Measurements from ENCODE around the gene AGRN.
A peak's percentile ranks its signal among the peaks of the same experiment; 100 is the strongest.

Gene AGRN

GRCh38 chr1:1047407-1047806 is 27.5 kb downstream of the AGRN start:
- TF ChIP-seq TCF12 (IDR thresholded peaks at IDR 0.05; ENCODE audit: low read depth) (no peak), TEAD4 (IDR thresholded peaks at IDR 0.05) (no peak), ZBTB7A (IDR thresholded peaks at IDR 0.05; ENCODE audit: low read depth) (no peak), RAD21 (IDR thresholded peaks at IDR 0.05; ENCODE audit: low read depth) (no peak), EP300 (IDR thresholded peaks at IDR 0.05; ENCODE audit: borderline replicate concordance) (no peak), USF1 (IDR thresholded peaks at IDR 0.05) (no peak), EGR1 (IDR thresholded peaks at IDR 0.05) (no peak), NFIC (IDR thresholded peaks at IDR 0.05) (no peak), CEBPB (IDR thresholded peaks at IDR 0.05) (no peak), TAF1 (IDR thresholded peaks at IDR 0.05; ENCODE audit: low read depth) (no peak), MAX (IDR thresholded peaks at IDR 0.05) (no peak), FOXM1 (IDR thresholded peaks at IDR 0.05; ENCODE audit: borderline replicate concordance, low read depth) (no peak), CREB1 (IDR thresholded peaks at IDR 0.05; ENCODE audit: low read depth) (no peak)

GRCh38 chr1:1047963-1048362 is 28.0 kb downstream of the AGRN start:
- TF ChIP-seq REST (IDR thresholded peaks at IDR 0.05; ENCODE audit: low read depth) (no peak), ZBTB7A (IDR thresholded peaks at IDR 0.05; ENCODE audit: low read depth) (no peak), TEAD4 (IDR thresholded peaks at IDR 0.05) (no peak), CREB1 (IDR thresholded peaks at IDR 0.05; ENCODE audit: low read depth) (no peak), EGR1 (IDR thresholded peaks at IDR 0.05) (no peak), NFIC (IDR thresholded peaks at IDR 0.05) (no peak), TAF1 (IDR thresholded peaks at IDR 0.05; ENCODE audit: low read depth) (no peak), EP300 (IDR thresholded peaks at IDR 0.05; ENCODE audit: borderline replicate concordance) (no peak), MAX (IDR thresholded peaks at IDR 0.05) (no peak), USF1 (IDR thresholded peaks at IDR 0.05) (no peak), RAD21 (IDR thresholded peaks at IDR 0.05; ENCODE audit: low read depth) (no peak)

- TF ChIP-seq TEAD4 (IDR thresholded peaks at IDR 0.05) (peak; percentile 84), CREB1 (IDR thresholded peaks at IDR 0.05; ENCODE audit: low read depth) (no peak), MAX (IDR thresholded peaks at IDR 0.05) (peak; percentile 89), YY1 (IDR thresholded peaks at IDR 0.05; ENCODE audit: low read depth) (peak; percentile 53; the same call in 1 of the 2 replicates), EP300 (IDR thresholded peaks at IDR 0.05; ENCODE audit: borderline replicate concordance) (peak; percentile 38; the same call in 1 of the 2 replicates), NFIC (IDR thresholded peaks at IDR 0.05) (peak; percentile 63), RAD21 (IDR thresholded peaks at IDR 0.05; ENCODE audit: low read depth) (0 out of 2 replicates have a peak, but pooled peaks have one; percentile 4), TAF1 (IDR thresholded peaks at IDR 0.05; ENCODE audit: low read depth) (no peak), TCF12 (IDR thresholded peaks at IDR 0.05; ENCODE audit: low read depth) (peak; percentile 55; the same call in 1 of the 2 replicates)
Measured at GRCh38 chr1:1048765-1049164, 28.8 kb downstream of the AGRN start.

- TF ChIP-seq TAF1 (IDR thresholded peaks at IDR 0.05; ENCODE audit: low read depth) = 0 out of 2 replicates have a peak, but pooled peaks have one; percentile 3
- TF ChIP-seq CEBPB (IDR thresholded peaks at IDR 0.05) = no peak
- no peak for TF ChIP-seq CREB1 (IDR thresholded peaks at IDR 0.05; ENCODE audit: low read depth)
Measured at GRCh38 chr1:1049318-1050165, 29.6 kb downstream of the AGRN start.

GRCh38 chr1:1050577-1051052 is 30.7 kb downstream of the AGRN start:
- TF ChIP-seq FOXM1 (IDR thresholded peaks at IDR 0.05; ENCODE audit: borderline replicate concordance, low read depth) = no peak
- 0 out of 2 replicates have a peak, but pooled peaks have one; percentile 35 for TF ChIP-seq ZBTB7A (IDR thresholded peaks at IDR 0.05; ENCODE audit: low read depth)
- TF ChIP-seq YY1 (IDR thresholded peaks at IDR 0.05; ENCODE audit: low read depth) = no peak
- TF ChIP-seq REST (IDR thresholded peaks at IDR 0.05; ENCODE audit: low read depth) = no peak
- no peak for TF ChIP-seq EP300 (IDR thresholded peaks at IDR 0.05; ENCODE audit: borderline replicate concordance)
- TF ChIP-seq RAD21 (IDR thresholded peaks at IDR 0.05; ENCODE audit: low read depth) = no peak
- no peak for TF ChIP-seq EGR1 (IDR thresholded peaks at IDR 0.05)
- peak; percentile 63; the same call in 1 of the 2 replicates for TF ChIP-seq NFIC (IDR thresholded peaks at IDR 0.05)
- no peak for TF ChIP-seq MAX (IDR thresholded peaks at IDR 0.05)
- no peak for TF ChIP-seq USF1 (IDR thresholded peaks at IDR 0.05)
- no peak for TF ChIP-seq CREB1 (IDR thresholded peaks at IDR 0.05; ENCODE audit: low read depth)
- no peak for TF ChIP-seq TCF12 (IDR thresholded peaks at IDR 0.05; ENCODE audit: low read depth)
